Stimulated activated naive CD8-positive, alpha-beta T cell treated with anti-CD3 and anti-CD28 coated beads, Interleukin-15, Interleukin-2, amounts not matched to agents 100 ng/mL and 50 ng/mL, for 24 hours (primary cell): ENCODE measurements around the gene TTLL11.

Source experiments
- H3K27ac Mint-ChIP-seq: one replicate; pipeline ENCODE4 v1.8.0; 2021; ENCODE audit warnings: mild to moderate bottlenecking, mixed read lengths
- H3K27me3 Mint-ChIP-seq: one replicate; pipeline ENCODE4 v1.8.0; 2021; ENCODE audit warnings: mixed read lengths
- H3K36me3 Mint-ChIP-seq: one replicate; pipeline ENCODE4 v1.8.0; 2021; ENCODE audit warnings: low read depth, mixed read lengths
- H3K4me1 Mint-ChIP-seq: one replicate; pipeline ENCODE4 v1.8.0; 2021; ENCODE audit warnings: low read depth, mixed read lengths
- H3K4me3 Mint-ChIP-seq: one replicate; pipeline ENCODE4 v1.8.0; 2021; ENCODE audit warnings: mild to moderate bottlenecking, mixed read lengths
- H3K9me3 Mint-ChIP-seq: one replicate; pipeline ENCODE4 v1.8.0; 2021; ENCODE audit warnings: mixed read lengths

The TTLL11 gene, protein sequence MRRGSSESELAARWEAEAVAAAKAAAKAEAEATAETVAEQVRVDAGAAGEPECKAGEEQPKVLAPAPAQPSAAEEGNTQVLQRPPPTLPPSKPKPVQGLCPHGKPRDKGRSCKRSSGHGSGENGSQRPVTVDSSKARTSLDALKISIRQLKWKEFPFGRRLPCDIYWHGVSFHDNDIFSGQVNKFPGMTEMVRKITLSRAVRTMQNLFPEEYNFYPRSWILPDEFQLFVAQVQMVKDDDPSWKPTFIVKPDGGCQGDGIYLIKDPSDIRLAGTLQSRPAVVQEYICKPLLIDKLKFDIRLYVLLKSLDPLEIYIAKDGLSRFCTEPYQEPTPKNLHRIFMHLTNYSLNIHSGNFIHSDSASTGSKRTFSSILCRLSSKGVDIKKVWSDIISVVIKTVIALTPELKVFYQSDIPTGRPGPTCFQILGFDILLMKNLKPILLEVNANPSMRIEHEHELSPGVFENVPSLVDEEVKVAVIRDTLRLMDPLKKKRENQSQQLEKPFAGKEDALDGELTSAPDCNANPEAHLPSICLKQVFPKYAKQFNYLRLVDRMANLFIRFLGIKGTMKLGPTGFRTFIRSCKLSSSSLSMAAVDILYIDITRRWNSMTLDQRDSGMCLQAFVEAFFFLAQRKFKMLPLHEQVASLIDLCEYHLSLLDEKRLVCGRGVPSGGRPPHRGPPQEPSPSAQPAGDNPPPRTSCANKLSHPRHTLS

DNA sequence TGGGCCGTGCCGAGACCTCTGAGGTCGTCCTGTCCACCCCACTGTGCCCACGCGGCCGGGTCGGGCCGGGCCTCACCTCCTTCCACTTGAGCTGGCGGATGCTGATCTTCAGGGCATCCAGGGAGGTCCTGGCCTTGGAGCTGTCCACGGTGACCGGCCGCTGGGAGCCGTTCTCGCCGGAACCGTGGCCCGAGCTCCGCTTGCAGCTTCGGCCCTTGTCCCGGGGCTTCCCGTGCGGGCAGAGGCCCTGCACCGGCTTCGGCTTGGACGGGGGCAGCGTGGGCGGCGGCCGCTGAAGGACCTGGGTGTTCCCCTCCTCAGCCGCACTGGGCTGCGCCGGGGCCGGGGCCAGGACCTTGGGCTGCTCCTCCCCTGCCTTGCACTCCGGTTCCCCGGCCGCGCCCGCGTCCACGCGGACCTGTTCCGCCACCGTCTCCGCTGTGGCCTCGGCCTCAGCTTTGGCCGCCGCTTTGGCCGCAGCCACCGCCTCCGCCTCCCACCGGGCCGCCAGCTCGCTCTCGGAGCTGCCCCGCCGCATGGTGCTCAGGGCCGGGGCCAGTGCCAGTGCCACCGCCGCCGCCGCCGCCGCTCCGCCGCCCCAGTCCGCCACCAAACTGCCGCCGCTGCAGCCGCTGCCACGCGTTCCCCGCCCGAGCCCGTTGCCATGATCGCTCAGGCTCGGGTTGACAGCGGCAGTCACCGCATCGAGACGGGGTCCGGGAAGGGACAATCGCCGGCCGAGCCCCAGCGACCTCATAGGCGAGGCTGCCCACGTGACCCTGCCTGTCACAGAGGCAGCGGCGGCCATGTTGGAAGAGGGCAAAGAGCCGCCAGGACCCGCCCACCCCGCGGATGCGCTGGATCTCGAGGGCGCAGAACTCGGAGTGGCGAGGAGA, at the start of gene TTLL11:
TSS of gene TTLL11 (minus strand) at position 698 of the 896 bp plus-strand sequence. CDS start at position 538, 160 bp downstream.
- no peaks in the 10 kb centered on the region for H3K36me3 Mint-ChIP-seq
- H3K4me3 Mint-ChIP-seq: peak within 1 kb of the TSS; percentile 89
- H3K9me3 Mint-ChIP-seq: no peaks in the 10 kb centered on the region
- H3K27me3 Mint-ChIP-seq: peaks cover 12% of the 10 kb centered on the region
- peaks cover 29% of the 10 kb centered on the region for H3K4me1 Mint-ChIP-seq
- peak within 1 kb of the TSS; percentile 75 for H3K27ac Mint-ChIP-seq

DNA sequence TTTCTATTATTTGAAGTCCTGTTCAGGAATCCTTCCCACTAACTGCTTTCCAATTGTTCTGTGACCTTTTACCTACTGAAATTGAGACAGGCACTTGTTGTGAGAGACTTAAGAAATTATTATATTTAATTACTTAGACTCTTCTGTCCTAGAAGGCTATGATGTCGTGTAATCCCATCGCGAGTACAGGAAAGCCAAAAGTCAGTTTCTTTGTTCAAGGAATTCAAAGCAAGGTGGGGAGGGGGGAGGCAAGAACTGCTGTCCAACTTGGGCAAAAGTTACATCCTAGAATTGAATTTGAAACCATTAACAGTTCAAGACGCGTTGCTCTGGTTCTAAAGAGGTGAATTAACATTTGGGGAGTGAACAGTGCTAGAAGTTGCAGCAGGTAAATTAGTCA, 48.6 kb upstream of the TTLL11 start:
- Mint-ChIP-seq H3K9me3 (no peaks in the 10 kb centered on the region), H3K27ac (no peak overlapping the region), H3K36me3 (peaks cover 26% of the 10 kb centered on the region), H3K4me1 (no peaks in the 10 kb centered on the region), H3K4me3 (no peak overlapping the region), H3K27me3 (no peaks in the 10 kb centered on the region)

DNA sequence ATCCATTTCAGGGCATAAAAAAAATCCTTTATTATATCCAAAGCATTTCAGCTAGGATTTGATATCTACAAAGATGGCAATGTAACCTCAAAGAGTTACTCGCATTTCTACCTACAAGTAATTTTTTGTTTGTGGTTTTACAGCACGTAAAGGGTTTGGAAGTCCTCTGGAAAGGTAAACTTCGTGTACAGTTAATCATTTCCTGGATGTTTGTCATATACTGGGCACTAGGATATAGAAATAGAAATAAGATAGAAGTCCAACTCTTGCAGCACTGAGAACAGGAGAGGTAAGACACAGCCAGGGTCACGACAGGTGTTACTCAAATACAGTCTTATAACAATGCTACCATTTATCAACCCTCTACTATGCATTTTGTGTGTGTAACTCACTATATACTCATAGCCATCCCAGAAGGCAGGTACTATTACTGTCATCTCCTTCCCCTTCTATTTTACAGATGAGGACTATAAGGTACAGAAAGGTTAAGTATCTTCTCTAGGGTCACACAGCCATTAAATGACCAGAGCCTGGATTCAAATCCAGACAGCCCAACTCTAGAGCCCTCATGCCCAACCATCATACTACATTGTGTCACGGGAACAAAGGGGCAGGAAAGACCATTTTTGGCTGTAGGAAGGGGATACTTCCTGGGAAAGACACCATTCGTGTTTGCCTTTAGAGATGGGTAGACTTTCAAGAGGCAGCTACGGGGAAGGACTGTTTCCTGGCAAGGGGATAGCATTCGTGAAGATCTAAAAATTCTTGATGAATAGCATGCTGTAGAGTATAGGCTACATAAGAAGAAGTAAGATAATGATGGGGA, 47.5 kb upstream of the TTLL11 start:
- Mint-ChIP-seq H3K9me3 (no peaks in the 10 kb centered on the region), H3K4me3 (no peak overlapping the region), H3K27me3 (no peaks in the 10 kb centered on the region), H3K27ac (no peak overlapping the region), H3K4me1 (no peaks in the 10 kb centered on the region), H3K36me3 (peaks cover 22% of the 10 kb centered on the region)

DNA sequence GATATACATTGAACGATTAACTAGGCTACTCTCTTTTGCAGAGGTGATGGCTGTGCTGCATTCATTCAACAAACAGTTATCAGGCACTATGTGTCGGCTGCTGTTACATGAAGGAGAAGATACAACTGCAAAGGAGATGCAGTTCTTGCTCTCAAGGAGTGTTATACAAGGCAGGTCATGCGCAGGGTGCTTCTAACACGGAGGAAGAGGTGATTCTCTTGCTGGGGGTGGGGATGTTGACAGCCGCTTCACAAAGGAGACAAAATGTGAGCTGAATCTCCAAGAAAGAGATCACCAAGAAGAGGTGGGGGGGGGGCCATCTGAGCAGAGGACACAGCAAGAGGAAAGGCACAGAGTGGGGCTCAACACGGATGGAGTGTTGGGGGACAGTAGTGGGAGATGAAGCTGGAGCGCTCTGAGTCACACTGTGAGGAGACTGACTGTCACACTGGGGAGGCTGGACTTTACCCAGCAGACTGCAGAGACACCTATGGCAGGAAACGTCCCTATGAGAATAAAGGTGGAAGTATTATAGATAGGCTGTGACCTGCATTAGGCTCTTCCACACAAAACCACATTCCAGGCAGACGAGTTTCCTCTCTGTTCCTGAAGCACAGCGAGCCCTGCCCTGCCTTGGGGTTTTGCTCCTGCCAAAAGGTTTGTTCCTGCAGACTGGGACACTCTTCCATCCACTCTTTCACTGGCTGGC, 45.6 kb upstream of the TTLL11 start:
- Mint-ChIP-seq H3K27ac (no peak overlapping the region), H3K9me3 (no peaks in the 10 kb centered on the region), H3K27me3 (no peaks in the 10 kb centered on the region), H3K4me1 (no peaks in the 10 kb centered on the region), H3K36me3 (peaks cover 5% of the 10 kb centered on the region), H3K4me3 (no peak overlapping the region)

DNA sequence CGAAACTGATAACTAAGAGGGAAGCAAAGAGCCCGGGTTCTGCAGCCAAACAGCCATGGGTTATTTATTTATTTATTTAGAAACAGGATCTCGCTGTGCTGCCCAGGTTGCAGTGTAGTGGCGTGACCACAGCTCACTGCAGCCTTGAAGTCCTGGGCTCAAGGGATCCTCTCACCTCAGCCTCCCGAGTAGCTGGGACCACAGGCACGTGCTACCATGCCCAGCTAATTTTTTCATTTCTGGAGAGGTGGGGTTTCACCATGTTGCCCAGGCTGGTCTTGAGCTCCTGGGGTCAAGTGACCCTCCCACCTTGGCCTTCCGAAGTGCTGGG, 42.4 kb upstream of the TTLL11 start:
- H3K27ac Mint-ChIP-seq: no peak overlapping the region
- H3K27me3 Mint-ChIP-seq: no peaks in the 10 kb centered on the region
- no peak overlapping the region for H3K4me3 Mint-ChIP-seq
- no peaks in the 10 kb centered on the region for H3K4me1 Mint-ChIP-seq
- H3K36me3 Mint-ChIP-seq: no peaks in the 10 kb centered on the region
- H3K9me3 Mint-ChIP-seq: no peaks in the 10 kb centered on the region

DNA sequence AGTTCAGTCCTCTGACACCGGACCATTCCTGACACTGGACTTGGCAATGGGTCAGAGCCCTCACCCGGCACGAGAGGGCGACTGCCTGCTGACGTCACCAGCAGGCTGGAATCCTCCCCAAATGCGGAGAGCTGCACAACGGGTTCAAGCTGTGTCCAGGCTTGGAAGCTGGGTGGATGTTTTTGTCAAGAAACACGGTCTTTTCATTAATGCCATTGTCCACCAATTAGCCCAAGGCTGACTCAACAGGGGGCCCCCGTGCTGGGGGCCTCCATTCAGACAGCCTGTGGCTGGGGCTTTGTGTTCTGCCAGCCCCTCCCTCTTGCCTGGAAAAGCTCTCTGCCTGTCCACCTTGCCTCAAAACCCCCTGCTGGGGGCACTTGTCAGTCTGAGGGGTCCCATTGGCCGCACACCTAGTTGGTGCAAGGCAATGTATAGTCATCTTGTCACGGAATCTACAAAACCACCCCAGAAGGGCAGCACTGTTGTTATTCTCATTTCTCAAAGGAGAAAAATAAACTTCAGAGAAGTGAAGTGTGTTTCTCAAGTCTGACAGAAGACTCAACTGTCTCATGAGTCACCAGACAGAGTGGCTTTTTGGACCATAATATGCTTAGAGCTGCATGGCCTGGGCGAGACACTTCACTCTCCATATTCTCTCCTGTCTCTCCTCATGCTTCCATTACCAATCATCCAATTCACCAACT, 41.9 kb upstream of the TTLL11 start:
- Mint-ChIP-seq H3K27me3 (no peaks in the 10 kb centered on the region), H3K9me3 (no peaks in the 10 kb centered on the region), H3K4me1 (no peaks in the 10 kb centered on the region), H3K27ac (no peak overlapping the region), H3K36me3 (no peaks in the 10 kb centered on the region), H3K4me3 (no peak overlapping the region)

DNA sequence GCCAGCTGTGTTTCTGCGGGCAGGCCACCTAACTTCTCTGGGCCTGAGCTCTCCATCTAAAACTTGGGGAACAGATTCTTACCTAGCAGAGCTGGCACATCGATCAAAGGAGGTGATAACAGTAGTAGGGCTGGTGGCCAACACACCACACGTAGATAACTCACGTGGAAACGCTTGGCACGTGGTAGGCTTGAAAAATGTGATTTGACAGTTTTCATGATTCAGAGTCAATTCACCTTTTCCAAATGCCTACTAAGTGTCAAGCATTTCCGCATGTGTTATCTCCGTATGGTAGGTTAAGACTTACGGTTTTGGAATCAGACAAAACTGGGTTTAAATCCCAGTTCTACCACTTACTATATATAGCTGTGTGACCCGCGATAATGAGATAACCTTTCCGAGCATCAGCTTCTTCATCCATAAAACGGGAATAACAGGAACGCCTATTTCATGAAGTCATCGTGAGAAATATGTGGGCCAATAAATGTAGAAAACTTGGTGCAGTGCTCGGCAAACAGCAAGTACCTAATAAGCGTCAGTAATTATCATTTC, 41.0 kb upstream of the TTLL11 start:
- no peak overlapping the region for H3K27ac Mint-ChIP-seq
- no peak overlapping the region for H3K4me3 Mint-ChIP-seq
- no peaks in the 10 kb centered on the region for H3K9me3 Mint-ChIP-seq
- H3K4me1 Mint-ChIP-seq: no peaks in the 10 kb centered on the region
- H3K36me3 Mint-ChIP-seq: no peaks in the 10 kb centered on the region
- no peaks in the 10 kb centered on the region for H3K27me3 Mint-ChIP-seq

DNA sequence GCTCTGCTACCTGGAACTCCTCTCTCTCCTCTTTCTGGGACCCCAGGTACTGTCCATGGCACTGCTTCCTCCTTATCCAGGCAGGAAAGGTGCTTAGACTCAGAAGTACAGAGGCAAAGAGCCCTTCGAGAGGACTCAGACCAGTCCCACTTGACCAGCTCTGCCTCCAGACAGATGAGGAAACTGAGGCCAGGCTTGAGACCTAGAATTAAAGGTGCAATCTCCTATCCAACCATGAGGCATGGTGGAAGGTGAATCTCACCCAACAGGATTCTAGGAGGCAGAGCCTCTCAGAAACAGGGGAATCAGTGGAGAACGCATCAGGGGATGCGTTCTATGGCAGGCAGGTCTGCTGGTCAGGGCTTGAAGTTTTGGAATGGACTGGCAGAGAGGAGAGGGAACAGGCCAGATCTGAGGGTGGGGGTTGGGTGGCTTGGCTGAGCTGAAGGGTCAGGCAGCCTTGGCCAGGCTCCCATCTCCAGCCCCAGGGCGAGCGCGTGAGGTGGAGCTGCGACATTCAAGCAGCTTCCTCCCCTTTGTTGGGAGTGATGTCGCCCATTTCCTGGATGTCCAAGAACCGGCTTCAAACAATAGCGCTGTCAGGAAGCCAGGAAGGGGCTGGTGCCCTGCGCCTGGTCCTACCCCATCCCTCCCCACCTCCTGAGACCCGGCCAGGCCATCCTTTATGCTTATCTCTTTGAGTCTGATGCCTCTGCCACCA, 40.3 kb upstream of the TTLL11 start:
- Mint-ChIP-seq H3K27ac (no peak overlapping the region), H3K4me3 (no peak overlapping the region), H3K9me3 (no peaks in the 10 kb centered on the region), H3K4me1 (no peaks in the 10 kb centered on the region), H3K27me3 (no peaks in the 10 kb centered on the region), H3K36me3 (no peaks in the 10 kb centered on the region)

DNA sequence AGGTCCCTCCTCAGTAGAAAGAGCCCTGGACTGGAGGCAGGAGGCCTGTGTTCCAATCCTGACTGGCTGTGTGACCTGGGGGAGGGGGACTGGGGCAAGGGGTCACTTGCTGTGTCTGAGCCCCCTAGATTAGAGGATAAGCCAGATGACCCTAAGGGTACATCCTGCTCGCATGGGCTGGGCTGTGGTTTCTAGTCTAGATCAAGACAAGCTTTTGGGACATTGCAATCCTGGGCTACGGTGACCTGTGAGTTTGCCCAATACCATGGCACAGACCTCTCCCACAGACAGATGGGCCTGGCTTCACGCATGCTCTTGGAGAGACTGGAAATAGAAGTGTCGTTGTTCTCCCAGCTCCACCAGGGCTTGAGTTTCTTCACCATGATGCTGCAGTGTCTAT, 39.4 kb upstream of the TTLL11 start:
- no peak overlapping the region for H3K27ac Mint-ChIP-seq
- H3K36me3 Mint-ChIP-seq: no peaks in the 10 kb centered on the region
- peaks cover under 1% of the 10 kb centered on the region for H3K4me1 Mint-ChIP-seq
- H3K4me3 Mint-ChIP-seq: no peak overlapping the region
- peaks cover 4% of the 10 kb centered on the region for H3K27me3 Mint-ChIP-seq
- H3K9me3 Mint-ChIP-seq: no peaks in the 10 kb centered on the region

DNA sequence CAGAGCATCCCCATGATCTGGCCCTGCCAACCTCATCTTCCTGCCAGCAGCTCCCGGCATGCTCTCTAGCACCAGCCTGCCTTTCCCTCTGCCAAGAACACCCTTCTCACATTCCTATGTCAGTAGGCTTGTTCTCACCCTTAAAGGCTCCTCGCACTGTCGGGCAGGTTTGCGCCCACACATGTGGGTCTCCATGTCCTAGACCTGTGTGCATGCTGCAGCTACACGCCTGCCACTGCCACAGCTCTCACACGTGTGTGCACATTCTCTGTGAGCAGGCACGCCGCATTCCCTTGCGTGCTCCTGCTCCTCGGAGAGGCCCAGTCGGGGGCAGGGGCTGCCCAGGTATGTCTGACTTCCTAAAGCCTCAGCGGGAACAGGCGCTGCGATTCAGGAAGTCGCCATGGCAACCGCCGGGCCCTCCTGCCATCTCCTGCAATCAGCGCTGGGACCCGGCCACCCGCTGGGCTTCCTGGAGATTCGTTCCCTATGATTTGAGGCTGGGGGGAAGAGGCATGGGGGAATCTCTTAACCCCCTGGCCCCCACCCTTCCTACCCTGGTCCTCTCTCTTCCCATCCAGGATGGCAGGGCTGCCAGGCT, 38.4 kb upstream of the TTLL11 start:
- H3K27ac Mint-ChIP-seq: no peak overlapping the region
- peaks cover 7% of the 10 kb centered on the region for H3K4me1 Mint-ChIP-seq
- H3K4me3 Mint-ChIP-seq: no peak overlapping the region
- H3K36me3 Mint-ChIP-seq: no peaks in the 10 kb centered on the region
- no peaks in the 10 kb centered on the region for H3K9me3 Mint-ChIP-seq
- H3K27me3 Mint-ChIP-seq: peaks cover 9% of the 10 kb centered on the region

DNA sequence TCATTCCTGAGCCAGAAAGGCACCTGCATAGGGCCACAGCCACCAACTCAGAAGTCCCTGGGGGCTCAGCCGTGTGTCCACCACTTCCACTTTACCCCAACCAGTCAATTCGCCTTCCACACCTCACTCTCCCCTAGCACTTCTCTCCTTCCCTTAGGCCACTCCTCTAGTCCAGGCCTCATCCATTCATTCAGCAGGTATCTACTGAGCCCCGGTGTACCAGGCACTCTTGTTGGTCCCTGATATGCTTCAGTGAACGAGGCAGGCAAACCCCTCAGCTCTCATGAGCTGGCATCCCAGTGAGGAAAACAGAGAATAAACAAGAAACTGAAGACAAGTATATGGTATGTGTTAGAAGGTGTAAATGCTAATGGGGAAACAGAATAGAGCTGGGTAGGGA, 37.7 kb upstream of the TTLL11 start:
- H3K4me1 Mint-ChIP-seq: peaks cover 11% of the 10 kb centered on the region
- no peak overlapping the region for H3K27ac Mint-ChIP-seq
- no peaks in the 10 kb centered on the region for H3K36me3 Mint-ChIP-seq
- no peak overlapping the region for H3K4me3 Mint-ChIP-seq
- no peaks in the 10 kb centered on the region for H3K9me3 Mint-ChIP-seq
- peaks cover 16% of the 10 kb centered on the region for H3K27me3 Mint-ChIP-seq

DNA sequence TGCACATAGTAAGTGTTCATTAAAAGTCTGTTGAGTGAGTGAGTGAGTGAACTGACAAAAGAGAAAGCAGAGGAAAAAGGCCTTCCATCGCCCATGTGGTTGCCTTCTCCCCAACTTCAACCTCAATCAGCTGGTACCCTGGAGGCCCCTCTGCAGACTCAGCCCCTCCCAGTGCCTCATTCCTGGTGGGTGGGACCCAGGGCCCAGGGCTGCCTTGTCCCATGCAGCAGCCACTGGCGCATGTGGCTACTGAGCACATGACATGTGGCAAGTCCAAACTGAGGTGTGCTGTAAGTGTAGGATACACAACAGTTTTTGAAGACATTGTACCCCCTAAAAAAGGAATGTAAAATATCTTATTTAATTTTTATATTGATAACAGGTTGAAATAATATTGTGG, 36.9 kb upstream of the TTLL11 start:
- Mint-ChIP-seq H3K27ac (no peak overlapping the region), H3K4me1 (peaks cover 16% of the 10 kb centered on the region), H3K4me3 (no peak overlapping the region), H3K27me3 (peaks cover 20% of the 10 kb centered on the region), H3K36me3 (no peaks in the 10 kb centered on the region), H3K9me3 (no peaks in the 10 kb centered on the region)
